ENCODE results near the gene ABCC3.

DNA sequence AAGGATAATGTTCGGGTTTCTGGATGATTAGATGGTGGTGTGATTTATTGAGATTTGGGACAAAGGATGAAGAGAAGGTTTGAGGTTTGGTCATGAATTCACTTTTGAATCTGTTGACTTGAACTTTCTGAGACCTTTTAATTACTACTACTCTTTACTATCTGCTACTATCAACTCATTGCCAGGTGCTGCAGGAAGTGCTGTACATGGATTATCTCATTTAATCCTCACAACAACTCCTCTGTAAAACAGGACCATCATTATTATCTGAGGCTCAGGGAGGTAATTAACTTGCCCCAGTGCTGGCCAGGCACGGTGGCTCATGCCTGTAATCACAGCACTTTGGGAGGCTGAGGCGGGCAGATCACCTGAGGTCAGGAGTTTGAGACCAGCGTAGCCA, 76.0 kb downstream of the ABCC3 start:
- TF ChIP-seq, protein P1, sequence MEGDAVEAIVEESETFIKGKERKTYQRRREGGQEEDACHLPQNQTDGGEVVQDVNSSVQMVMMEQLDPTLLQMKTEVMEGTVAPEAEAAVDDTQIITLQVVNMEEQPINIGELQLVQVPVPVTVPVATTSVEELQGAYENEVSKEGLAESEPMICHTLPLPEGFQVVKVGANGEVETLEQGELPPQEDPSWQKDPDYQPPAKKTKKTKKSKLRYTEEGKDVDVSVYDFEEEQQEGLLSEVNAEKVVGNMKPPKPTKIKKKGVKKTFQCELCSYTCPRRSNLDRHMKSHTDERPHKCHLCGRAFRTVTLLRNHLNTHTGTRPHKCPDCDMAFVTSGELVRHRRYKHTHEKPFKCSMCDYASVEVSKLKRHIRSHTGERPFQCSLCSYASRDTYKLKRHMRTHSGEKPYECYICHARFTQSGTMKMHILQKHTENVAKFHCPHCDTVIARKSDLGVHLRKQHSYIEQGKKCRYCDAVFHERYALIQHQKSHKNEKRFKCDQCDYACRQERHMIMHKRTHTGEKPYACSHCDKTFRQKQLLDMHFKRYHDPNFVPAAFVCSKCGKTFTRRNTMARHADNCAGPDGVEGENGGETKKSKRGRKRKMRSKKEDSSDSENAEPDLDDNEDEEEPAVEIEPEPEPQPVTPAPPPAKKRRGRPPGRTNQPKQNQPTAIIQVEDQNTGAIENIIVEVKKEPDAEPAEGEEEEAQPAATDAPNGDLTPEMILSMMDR (IDR thresholded peaks at IDR 0.05) = no peak
- no peak for TF ChIP-seq EP300 (IDR thresholded peaks at IDR 0.05; ENCODE audit: low read depth)
- no peak for TF ChIP-seq POLR2A (IDR thresholded peaks at IDR 0.05)
